Stimulated activated CD8-positive, alpha-beta memory T cell treated with anti-CD3 and anti-CD28 coated beads, Interleukin-7, amount 100 ng/mL, for 4 hours (primary cell): ENCODE data around the gene GSE1.

Source experiments
- DNase-seq, 2 donors: peaks; one replicate each; pipeline ENCODE4 v3.0.0-alpha.2; 2020; ENCODE audit warnings: low read depth in 2 of 2

Gene GSE1

DNA sequence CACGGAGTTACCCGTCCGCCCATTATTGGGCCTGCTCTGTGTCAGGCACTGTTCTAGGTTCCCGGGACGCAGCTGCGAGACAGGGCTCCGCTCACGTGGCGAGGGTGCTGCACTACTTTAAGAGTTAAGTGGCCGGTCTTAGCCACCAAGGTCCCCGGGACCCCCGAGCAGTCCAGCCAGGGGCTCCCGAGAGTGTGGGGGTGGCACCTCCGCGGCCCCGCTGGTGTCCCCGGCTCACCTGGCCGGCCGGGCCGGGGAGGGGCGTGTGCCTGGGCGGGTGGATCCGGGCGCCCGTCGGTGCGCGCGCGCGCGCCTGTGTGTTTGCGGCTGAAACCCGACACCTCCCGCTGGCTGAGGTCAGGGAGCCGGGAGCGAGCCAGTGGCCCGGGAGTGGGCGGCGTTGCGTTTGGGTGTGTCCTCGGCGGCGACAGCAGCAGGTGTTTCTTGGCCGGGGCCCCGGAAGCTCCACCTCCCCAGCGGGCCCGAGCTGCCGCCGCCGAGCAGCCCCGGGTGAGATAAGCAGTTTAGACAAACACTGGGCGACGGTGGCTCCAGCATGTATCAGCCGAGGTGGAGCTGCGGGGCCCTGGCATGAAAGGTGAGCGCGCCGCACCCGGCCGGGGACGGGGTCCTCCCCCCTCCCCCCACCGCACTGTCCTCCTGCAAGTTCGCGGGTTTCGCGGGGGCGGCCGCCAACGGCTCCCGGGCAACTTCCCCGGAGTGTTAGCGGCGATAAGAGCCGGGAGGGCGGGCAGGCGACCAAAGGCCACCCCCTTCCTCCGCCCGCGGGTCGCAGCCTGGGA lies at the start of gene GSE1:
Gene GSE1 (plus strand): TSS at position 522 of the 803 bp plus-strand sequence. CDS start 70 bp downstream, at position 592.
- peak in 1 of 2 donors; percentile 58 for DNase-seq

DNA sequence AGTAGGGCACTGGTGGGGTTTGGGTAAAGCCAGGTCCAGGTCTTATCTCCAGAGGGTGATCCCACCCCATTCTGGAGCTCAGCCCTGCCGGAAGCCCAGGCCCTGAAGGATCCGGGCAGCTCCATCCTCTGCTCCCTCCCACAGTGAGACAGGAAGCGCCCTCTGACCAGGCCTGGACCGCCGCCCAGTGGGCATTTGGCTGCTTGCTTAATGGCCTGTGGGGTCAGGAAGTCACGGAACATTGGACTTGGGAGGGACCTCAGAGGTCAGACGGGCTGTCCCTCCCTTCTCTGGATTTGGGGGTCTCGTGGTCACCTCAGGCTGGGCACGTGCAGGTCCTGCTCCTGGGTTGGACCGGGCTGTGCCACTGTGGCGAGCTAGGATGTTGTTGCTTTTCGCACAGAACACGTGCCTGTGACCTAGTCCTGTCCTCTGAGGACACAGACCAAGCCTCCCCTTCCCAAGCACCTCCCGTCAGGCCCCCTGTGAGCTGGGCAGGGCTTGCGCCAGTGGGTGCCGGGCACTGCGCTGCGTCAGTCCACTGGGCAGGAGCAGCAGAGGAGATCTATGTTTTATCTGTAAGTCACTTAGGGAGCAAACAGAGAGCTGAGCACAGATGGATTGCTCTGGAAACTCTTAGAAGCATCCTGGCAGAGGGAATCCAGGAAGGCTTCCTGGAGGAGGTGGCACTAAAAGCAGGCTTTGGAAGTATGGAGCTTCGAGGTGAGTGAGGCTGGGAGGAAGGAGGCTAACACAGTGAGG lies 49.4 kb upstream of the GSE1 start:
- no peak for DNase-seq

DNA sequence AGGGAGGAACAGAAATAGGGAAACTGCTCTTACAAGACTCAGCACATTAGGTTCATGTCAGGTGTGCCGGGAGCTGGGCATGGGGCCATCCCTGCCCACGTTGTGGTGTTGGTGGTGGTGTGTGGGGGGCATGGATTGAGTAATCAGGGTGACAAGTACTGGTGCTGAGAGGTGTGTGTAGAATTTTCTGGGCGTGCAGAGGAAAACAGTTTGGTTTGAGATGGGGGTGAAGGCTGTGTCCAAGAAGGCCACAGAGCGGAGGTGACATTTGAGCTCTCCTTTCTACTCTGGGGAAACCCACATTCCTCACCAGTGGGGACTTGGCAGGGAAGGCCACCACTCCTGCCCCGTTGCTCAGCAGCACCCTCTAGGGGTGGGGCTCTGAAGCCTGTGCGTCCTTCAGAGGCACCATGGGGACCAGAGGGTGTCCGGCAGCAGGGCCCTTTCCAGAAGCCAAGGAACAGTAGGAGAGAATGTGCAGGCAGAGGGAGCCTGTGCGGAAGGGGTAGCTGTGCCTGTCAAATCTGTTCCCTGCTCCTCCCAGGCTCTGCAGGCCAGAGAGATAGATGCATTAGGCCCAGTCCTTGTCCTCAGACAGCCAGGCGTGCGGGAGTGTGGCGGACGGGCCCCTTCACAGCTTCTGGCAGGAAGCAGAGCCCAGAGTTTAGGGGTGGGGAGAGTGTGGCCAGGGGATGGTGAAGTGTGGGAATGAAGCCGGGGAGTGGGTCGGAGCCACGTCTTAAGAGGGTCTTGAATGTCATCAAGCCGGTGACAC lies 48.7 kb upstream of the GSE1 start:
- DNase-seq, result peak in 1 of 2 donors; percentile 52

DNA sequence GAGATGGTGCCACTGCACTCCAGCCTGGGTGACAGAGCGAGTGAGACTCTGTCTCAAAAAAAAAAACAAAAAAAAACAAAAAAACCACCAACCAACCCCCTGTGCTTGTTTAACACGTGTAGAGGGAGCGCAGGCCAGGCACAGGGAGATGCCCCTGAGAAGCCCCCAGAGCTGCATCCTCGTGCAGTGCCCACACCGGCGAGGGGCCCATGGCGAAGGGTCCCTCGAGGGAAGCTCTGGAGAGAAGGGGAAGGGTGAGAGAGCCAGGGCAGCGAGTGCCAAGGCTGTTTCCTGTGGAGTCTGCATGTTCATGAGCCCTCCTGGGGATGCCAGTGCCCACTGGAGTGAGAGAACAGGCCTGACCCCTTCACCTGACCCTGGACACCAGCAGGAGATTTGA lies 47.8 kb upstream of the GSE1 start:
- DNase-seq, result no peak

DNA sequence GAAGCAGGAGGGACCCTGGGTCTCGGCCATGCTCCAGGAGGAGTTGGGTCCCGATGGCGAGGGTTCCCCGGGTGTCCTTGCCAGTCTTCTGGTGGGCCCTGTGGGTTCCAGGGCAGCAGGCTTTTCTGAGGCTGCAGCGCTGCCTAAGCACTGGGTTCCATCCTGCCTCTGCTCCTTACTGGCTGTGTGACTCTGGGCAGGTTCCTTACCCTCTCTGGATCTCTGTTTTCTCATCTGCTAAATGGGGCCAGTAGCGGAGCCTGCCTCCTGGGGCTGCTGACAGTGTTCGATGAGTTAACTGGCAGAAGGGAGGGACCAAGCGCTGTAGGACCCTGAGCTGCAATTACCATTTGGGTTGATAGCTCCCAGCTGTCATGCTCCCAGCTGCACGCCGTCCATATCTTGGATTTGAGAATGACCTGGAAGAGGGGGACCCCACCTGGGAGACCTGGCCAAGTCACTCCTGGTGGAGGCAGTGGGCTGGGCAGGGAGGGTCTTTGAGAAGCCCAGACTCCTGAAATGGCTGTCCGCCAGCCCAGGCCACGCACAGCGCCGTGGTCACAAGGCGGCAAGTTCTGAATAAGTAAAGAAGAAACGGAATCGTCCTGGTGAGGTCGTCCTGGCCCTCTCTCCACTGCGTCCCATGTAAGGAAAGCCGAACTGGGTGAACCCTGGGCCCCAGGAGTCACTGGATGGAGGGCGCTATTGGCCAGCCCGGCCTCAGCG lies 47.2 kb upstream of the GSE1 start:
- no peak for DNase-seq

DNA sequence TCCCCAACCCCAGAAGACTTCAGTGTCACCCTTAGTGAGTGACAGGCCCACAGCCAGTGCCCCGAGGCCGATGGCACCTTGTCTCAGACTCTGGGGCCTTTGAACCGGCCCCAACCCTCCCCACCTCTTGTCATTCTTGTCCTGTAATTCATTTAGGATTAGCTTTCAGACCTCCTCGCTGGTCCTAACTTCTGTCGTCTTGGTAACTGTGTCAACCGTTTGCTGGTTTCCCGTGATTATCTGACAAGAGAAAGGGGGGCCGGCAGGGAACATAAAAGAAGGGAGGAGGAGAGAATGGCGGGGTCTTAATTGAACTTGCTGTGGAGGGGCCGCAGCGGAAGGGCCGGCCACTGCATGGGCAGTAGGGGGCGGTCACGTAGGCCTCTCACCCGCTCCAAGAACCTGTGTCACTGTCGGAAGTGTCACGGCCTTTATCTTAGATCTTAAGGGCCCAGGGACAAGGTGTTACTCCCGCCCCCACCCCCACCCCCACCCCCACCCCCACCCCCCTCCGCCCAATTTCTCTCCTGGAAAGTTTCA lies 46.5 kb upstream of the GSE1 start:
- no peak for DNase-seq

DNA sequence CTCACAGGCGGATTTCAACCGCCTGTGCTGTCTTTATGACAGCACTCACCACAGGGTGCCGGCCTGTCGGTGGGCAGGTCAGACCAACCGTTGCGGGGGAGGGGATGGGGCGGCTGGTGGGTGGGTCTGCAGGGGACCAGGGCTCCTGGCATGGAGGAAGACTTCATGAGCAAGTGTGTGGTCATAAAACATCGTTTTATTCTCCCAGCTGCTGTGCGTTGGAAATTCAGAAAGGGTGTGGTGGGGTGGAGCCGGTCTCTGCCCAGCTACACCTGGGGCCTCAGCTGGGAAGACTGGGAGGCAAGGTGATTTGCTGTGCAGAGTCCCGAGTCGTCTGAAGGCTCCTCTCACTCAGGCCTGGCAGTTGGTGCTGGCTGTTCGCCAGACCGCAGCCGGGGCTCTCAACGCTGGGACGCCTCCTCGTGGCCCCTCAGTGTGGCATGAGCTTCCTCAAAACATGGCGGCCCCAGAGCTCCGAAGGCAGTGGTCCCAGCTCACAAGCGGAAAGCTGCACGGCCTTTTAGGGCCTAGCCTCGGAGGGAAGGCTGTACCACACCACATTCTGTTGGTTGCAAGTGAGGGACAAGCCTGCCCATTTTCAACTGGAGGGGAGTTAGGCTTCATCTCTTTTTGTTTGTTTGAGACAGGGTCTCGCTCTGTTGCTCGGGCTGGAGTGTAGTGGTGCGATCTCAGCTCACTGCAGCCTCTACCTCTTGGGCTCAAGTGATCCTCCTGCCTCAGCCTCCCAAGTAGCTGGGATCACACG lies 45.8 kb upstream of the GSE1 start:
- DNase-seq, result no peak

DNA sequence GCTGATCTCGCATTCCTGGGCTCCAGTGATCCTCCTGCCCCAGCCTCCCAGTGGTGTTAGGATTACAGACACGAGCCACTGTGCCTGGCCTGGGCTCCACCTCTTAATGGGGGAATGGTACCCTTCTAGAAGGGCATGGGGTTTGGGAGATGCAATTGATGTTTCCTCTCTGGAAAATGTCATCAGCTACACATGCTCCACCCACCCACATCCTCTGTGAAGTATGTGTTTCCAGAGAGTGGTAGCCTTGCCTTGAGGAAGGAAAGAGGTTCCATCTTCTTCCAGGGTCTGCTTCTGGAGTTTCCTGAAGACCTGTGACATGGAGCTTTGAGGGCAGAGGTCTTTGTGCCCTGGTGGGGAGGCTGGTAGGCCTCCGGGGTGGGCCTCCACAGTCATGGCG lies 45.2 kb upstream of the GSE1 start:
- DNase-seq, result no peak

DNA sequence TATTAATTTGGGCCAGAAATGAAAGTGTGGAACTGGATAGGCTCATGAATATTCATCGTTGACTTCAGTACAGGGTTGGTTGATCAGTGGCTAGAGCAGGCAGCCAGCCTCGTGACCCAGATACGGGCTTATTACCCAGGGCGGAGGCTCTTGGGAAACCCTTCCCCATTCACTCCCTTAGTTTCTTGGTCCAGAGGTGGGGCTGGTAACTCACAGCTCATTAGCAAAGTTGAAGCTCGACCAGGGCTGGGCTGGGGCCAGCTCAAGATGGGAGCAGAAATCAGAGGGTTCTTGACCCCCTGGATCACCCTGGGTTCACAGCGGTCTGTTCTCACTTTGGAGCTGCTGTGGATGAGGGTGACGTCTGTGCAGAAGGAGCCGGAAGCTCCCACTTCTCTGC lies 44.6 kb upstream of the GSE1 start:
- no peak for DNase-seq

DNA sequence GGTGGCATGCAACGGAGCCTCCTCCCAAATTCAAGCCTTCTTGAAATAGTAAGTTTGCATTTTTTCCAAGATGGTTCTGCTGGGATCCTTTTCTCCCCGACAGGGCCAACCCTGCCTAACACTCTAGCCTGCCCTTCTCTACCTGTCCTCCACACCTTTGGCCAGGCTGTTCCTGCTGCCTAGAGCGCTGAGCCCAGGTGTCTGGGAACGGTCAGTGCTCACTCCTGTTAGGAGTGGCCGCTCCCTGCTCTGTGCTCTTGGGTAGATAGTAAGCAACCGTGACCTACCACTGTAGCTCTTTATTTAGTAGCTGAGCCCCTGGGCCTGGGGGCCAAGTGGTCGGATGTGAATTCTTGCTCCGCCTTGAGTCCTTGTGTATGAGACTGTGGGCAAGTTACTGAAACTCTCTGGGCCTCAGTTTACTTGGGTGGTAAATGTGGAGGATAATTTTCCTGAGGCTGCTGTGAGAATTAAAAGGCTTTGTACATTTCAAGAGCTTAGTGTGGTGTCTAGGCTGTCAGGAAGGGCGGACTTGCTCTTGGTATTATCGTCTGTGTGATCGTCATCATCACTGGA lies 44.0 kb upstream of the GSE1 start:
- no peak for DNase-seq

DNA sequence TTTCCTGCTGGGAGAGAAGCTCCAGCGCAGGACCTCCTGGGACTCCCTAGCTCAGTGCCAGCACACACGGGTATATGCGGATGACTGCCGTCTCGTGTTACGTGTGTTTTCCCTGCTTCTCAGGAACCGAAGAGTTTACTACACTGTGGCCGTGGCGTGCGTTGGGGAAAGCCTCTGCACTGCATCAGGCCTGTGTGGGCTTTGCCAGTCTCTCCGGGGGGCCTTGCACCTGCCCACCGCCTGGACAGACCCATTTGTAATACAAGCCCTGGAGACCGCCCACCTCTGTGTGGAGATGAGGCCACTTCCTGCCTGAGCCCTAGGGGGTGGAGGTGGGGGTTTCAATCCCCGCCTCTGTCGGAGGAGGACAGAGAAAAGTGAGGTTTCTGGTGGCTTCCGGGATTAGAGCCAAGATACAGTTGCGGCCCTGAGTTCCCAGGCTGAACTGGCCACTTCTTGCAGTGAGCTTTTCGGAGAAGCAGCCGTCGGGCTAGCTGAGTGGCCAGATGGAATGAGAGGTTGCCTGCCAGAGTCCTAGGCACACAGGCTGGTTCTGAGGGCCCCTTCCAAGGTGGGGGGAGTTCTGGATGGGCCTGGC lies 43.4 kb upstream of the GSE1 start:
- peak in 1 of 2 donors; percentile 56 for DNase-seq

DNA sequence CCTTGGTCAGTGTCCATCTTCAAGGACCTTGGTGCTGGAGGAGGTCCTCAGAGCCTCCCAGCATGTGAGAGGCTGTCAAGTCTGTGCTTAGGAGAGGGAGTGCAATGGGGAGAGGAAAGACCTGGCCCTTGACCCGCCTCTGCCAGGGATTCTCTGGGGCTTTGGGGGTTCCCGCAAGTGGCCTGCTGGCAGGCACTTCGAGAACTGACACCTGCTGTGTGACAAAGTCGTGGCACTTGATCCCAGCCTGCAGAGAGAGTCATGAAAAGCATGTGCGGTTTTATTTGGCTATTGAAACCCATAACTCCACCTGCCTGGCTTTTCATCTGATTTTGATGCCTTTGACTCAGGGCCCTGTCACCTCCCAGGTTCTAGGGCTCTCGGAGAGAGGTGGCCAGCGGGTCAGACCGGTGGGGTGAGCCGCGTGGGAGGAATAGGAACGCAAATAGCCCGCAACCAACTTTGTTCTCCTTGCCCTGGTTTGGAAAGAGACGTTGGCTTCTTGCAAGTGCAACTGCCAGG lies 42.8 kb upstream of the GSE1 start:
- no peak for DNase-seq

DNA sequence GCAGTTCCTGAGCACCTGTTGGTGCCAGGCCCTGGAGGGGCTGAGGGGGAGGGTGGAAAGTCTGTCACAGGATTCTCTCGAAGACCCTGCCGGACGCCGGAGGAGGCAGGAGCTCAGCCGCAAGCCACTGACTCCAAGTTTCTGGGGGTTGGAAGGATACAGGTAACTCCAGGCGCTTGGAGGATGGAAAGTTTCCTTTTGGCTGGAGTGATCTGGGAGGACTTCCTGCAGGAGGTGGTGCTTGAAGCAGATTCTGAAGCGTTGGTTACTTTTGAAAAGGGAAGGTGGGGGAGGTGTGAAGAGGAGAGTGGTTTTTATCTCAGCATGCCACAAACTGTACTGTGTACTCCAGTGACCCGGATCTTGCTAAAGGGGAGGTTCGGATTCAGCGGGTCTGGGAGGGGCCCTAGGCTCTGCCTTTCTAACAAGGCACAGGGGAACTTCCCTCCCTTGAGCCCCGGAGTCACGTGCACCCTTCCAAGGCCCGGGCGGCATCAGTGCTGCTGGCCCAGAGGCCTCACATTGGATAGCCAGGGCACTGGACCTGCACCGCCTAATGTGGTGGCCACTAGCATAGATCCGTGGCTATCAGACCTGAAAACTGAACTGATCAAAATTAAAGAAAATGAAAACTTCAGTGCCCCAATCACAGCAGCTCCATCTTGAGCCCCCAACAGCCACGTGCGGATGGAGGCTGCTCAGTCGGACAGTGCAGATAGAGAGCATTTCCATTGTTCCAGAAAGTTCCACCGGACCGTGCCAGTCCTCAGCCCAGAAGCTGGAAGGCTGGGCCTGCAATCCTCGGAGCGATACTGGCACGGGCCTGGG lies 42.2 kb upstream of the GSE1 start:
- no peak for DNase-seq

DNA sequence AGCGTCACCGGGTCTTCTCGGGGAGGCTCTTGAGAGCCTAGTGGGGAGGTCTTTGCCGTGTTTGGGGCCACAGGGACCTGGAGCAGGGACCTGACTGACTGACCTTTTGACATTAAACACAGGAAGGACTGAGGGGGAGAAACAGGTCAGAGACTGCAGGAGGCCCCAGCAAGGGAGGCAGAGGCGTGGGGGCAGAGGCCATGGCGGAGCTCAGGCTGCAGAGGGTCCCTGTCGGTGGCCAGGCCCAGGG lies 41.6 kb upstream of the GSE1 start:
- DNase-seq, result no peak

DNA sequence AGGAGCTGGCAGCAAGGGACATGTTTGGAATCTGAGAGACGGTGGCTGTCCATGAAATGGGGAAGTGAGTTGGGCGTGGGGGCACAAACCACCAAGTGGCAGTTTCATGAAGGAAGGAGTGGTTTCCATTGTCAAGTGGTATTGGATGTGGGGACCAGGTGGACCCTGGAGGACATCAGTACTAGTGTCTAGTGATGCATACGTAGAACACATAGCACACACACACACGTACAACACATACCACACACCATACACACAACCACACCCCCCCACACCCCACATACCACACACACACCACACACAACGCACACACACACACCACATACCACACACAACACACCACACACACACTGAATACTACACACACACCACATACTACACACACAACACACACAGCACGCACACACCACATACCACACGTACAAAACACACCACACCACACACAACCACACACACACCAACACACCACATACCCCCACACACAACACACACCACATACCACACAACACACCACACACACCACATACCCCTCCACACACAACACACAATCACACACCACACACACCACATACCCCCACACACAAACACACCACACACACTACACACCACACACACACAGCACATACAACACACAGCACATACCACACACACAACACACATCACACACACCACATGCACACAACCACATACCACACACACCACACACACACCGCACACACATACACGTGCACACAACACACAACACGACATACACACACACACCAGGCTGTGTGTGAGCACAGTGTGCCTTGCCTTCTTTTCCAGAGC lies 41.1 kb upstream of the GSE1 start:
- DNase-seq, result no peak

DNA sequence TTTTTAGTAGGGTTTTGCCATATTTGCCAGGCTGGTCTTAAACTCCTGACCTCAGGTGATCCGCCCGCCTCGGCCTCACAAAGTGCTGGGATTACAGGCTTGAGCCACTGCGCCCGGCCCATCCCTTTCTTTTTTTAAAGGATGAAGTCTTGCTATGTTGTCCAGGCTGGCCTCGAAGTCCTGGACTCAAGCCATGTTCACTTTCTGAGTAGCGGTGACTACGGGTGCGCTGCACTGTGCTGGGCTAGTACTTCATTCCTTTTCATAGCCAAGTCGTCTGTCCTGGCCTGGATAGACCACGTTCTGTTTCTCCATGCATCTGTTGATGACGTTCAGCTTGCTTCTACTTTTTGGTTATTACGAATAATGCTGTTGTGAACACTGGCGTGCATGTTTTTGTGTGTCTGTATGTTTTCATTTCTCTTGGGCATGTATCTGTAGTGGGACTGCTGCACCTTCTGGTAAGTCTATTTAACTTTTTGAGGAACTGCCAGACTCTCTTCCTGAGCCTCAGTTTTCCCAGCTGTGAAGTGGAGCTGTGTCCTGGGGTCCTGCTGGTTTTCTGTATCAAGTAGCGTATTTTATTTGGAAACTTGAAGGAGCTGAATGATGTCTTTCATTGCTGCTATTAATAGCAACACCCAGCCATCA lies 40.0 kb upstream of the GSE1 start:
- DNase-seq, result no peak
